HG03565 (cell line): ENCODE data around the gene SPATS2L.

Experiments
- ATAC-seq: cut with Tn5 transposase; IDR thresholded peaks from one replicate; pipeline ENCODE4 v1.9.1; 2021; ENCODE audit warnings: mild to moderate bottlenecking, moderate library complexity; ENCODE audit not compliant: unreplicated experiment

Gene SPATS2L

GRCh38 chr2:200435379-200435778, 128.9 kb downstream of the SPATS2L start:
- ATAC-seq, result no peak

GRCh38 chr2:200438251-200438650, 131.8 kb downstream of the SPATS2L start:
- no peak for ATAC-seq

- ATAC-seq, result no peak
These were observed 132.4 kb downstream of the SPATS2L start for GRCh38 chr2:200438846-200439245.

GRCh38 chr2:200439981-200440380, 133.5 kb downstream of the SPATS2L start:
- ATAC-seq, result no peak

GRCh38 chr2:200442471-200442870, 136.0 kb downstream of the SPATS2L start:
- no peak for ATAC-seq

GRCh38 chr2:200443376-200443775, 136.9 kb downstream of the SPATS2L start:
- ATAC-seq, result no peak

GRCh38 chr2:200443916-200444315, 137.4 kb downstream of the SPATS2L start:
- no peak for ATAC-seq

GRCh38 chr2:200444530-200444929, 138.0 kb downstream of the SPATS2L start:
- ATAC-seq, result no peak

- no peak for ATAC-seq
These were observed 138.8 kb downstream of the SPATS2L start for GRCh38 chr2:200445284-200445683.

GRCh38 chr2:200446612-200447011, 140.1 kb downstream of the SPATS2L start:
- no peak for ATAC-seq

- ATAC-seq, result no peak
These were observed 140.8 kb downstream of the SPATS2L start for GRCh38 chr2:200447139-200447855.

GRCh38 chr2:200448455-200448854, 142.0 kb downstream of the SPATS2L start:
- no peak for ATAC-seq

GRCh38 chr2:200449149-200449548, 142.7 kb downstream of the SPATS2L start:
- no peak for ATAC-seq

GRCh38 chr2:200450288-200450687, 143.8 kb downstream of the SPATS2L start:
- ATAC-seq, result no peak

GRCh38 chr2:200451511-200451910, 145.0 kb downstream of the SPATS2L start:
- ATAC-seq, result no peak

- no peak for ATAC-seq
These were observed 145.9 kb downstream of the SPATS2L start for GRCh38 chr2:200452377-200452776.

- no peak for ATAC-seq
These were observed 146.8 kb downstream of the SPATS2L start for GRCh38 chr2:200453142-200453852.

GRCh38 chr2:200453853-200454534, 147.5 kb downstream of the SPATS2L start:
- ATAC-seq, result no peak

GRCh38 chr2:200454927-200455801, 148.7 kb downstream of the SPATS2L start:
- peak; percentile 90 for ATAC-seq

GRCh38 chr2:200455958-200456421, 149.5 kb downstream of the SPATS2L start:
- ATAC-seq, result peak; percentile 30

- ATAC-seq, result no peak
These were observed 150.1 kb downstream of the SPATS2L start for GRCh38 chr2:200456567-200456966.
